HepG2 (cell line): Measurements from ENCODE around the gene MAP4K3. TPM values are rescaled to one million over a fixed set of nuclear protein-coding genes. Genes with fewer than 3 reads are reported as not detected.

ENCODE experiments used
- ARHGAP35 ChIP-seq: sonication (generic); formaldehyde crosslinking; IDR thresholded peaks from 2 replicates; pipeline ENCODE4 v1.9.0; 2022; ENCODE audit warnings: mild to moderate bottlenecking, inconsistent platforms, moderate library complexity, missing genetic modification reagents, borderline replicate concordance
- CREB1 ChIP-seq, 2 experiments: fragments of 450-650 bp in 1 of 2; IDR thresholded peaks; 2 replicates each; pipeline ENCODE4 v1.6.1; 2016 to 2017; ENCODE audit warnings: control low read depth in 1 of 2, mild to moderate bottlenecking in 1 of 2, missing compliant biosample characterization in 1 of 2, missing genetic modification characterization in 1 of 2
- ELF3 ChIP-seq: IDR thresholded peaks from 2 replicates; pipeline ENCODE4 v1.6.1; 2016; ENCODE audit warnings: missing genetic modification reagents, missing compliant biosample characterization
- RXRA ChIP-seq: sonication (generic); formaldehyde crosslinking; IDR thresholded peaks from 2 replicates; pipeline ENCODE4 v1.5.1; 2020; ENCODE audit warnings: missing genetic modification reagents
- SP4 ChIP-seq: sonication (generic); formaldehyde crosslinking; IDR thresholded peaks from 2 replicates; pipeline ENCODE4 v1.8.1; 2023; ENCODE audit warnings: mild to moderate bottlenecking, missing genetic modification reagents
- SYNCRIP ChIP-seq: fragments of 200-400 bp; formaldehyde crosslinking; IDR thresholded peaks from 2 replicates; pipeline ENCODE4 v1.6.1; 2018; ENCODE audit warnings: mild to moderate bottlenecking, low read depth, low read length; ENCODE audit not compliant: insufficient read depth
- TAF15 ChIP-seq: fragments of 200-400 bp; formaldehyde crosslinking; IDR thresholded peaks from one replicate; pipeline ENCODE4 v1.6.1; 2018; ENCODE audit warnings: mild to moderate bottlenecking, low read depth, low read length; ENCODE audit not compliant: poor library complexity, severe bottlenecking
- TEAD3 ChIP-seq: optimal IDR thresholded peaks from 2 replicates; pipeline ENCODE3; 2016; ENCODE audit warnings: borderline replicate concordance
- TP53 ChIP-seq: sonication (generic); formaldehyde crosslinking; conservative IDR thresholded peaks from 2 replicates; pipeline ENCODE4 v1.4.0; 2020; ENCODE audit warnings: missing genetic modification reagents
- ZFP36 ChIP-seq: fragments of 150-350 bp; IDR thresholded peaks from 2 replicates; pipeline ENCODE4 v1.6.1; 2018; ENCODE audit warnings: borderline replicate concordance, low read length, low read depth; ENCODE audit not compliant: partially characterized antibody
- ZFY ChIP-seq: sonication (generic); formaldehyde crosslinking; IDR thresholded peaks from 2 replicates; pipeline ENCODE4 v1.4.0; 2020; ENCODE audit warnings: missing genetic modification reagents
- ZNF672 ChIP-seq: sonication (generic); formaldehyde crosslinking; IDR thresholded peaks from 2 replicates; pipeline ENCODE4 v1.8.1; 2022; ENCODE audit warnings: missing genetic modification reagents
- ZNF83 ChIP-seq: sonication (generic); formaldehyde crosslinking; IDR thresholded peaks from 2 replicates; pipeline ENCODE4 v1.4.0; 2020; ENCODE audit warnings: missing genetic modification reagents, mild to moderate bottlenecking, borderline replicate concordance
- ZNF841 ChIP-seq: sonication (generic); formaldehyde crosslinking; IDR thresholded peaks from 2 replicates; pipeline ENCODE4 v1.8.1; 2023; ENCODE audit warnings: missing genetic modification reagents, borderline replicate concordance
- polyA plus RNA-seq, 8 experiments: library from polyadenylated mRNA; depleted of rRNA in 3 of 8; stranded (reverse) in 7 of 8; unstranded in 1 of 8; fragments of >200 nt; fragmentation: Illumina TruSeq in 4 of 8; extraction: Trizol in 4 of 8; gene quantifications; 2 replicates each; pipeline versions ENCODE4 v1.2.1 to v1.2.3, GENCODE V29; 2011 to 2016; ENCODE audit warnings: low read depth in 4 of 8, missing spikeins in 1 of 8, mixed read lengths in 1 of 8; ENCODE audit not compliant: insufficient read depth in 1 of 8
- total RNA-seq, 5 experiments: library from RNA; depleted of rRNA; stranded (reverse); fragments of >200 nt; fragmentation: Illumina TruSeq; extraction: Trizol; gene quantifications; 2 replicates each; pipeline ENCODE4 v1.2.3, GENCODE V29; 2016; ENCODE audit warnings: low read depth in 1 of 5
- TF ChIP-seq, protein P1 (sequence below): sonication (generic); formaldehyde crosslinking; IDR thresholded peaks from 2 replicates; pipeline ENCODE4 v1.4.0; 2020; ENCODE audit warnings: mild to moderate bottlenecking, missing genetic modification reagents
- TF ChIP-seq, protein P2 (sequence below): sonication (generic); formaldehyde crosslinking; IDR thresholded peaks from one replicate; pipeline ENCODE4 v1.5.1; 2020; ENCODE audit warnings: mild to moderate bottlenecking, missing genetic modification reagents; ENCODE audit errors: not compliant biosample characterization
- TF ChIP-seq, protein P3 (sequence below): IDR thresholded peaks from 2 replicates; pipeline ENCODE4 v1.6.1; 2016; ENCODE audit warnings: missing compliant biosample characterization, missing genetic modification reagents, borderline replicate concordance
- TF ChIP-seq, protein P4 (sequence below): sonication (generic); formaldehyde crosslinking; IDR thresholded peaks from 2 replicates; pipeline ENCODE4 v1.5.1; 2020; ENCODE audit warnings: missing genetic modification reagents, mild to moderate bottlenecking, borderline replicate concordance

Gene MAP4K3
- total and polyA plus RNA-seq, 2 of the 13 experiments (the other 11 are each of a cell fraction or from before 2014, with no cell fraction given) = 45.9 to 53.2 TPM

DNA sequence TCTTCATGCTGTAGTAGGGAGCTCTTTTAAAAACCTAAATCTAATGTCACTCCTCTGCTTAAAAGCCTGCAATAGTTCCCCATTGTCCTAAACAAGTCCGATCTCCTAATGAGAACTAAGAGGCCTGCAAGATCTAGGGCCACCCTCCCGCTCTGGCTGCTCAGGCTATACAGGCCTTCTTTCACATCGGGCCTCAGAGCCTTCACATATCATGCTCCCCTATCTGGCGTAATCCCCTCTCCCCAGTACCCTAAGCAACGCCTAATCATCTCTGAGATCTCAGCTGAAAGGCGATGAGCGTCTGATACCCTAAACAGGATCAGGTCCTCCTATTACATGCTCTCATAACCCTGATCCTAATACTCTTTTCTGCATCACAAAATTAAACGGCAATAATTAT lies 1.9 kb downstream of the MAP4K3 start (continued):
- TF ChIP-seq, protein P1, sequence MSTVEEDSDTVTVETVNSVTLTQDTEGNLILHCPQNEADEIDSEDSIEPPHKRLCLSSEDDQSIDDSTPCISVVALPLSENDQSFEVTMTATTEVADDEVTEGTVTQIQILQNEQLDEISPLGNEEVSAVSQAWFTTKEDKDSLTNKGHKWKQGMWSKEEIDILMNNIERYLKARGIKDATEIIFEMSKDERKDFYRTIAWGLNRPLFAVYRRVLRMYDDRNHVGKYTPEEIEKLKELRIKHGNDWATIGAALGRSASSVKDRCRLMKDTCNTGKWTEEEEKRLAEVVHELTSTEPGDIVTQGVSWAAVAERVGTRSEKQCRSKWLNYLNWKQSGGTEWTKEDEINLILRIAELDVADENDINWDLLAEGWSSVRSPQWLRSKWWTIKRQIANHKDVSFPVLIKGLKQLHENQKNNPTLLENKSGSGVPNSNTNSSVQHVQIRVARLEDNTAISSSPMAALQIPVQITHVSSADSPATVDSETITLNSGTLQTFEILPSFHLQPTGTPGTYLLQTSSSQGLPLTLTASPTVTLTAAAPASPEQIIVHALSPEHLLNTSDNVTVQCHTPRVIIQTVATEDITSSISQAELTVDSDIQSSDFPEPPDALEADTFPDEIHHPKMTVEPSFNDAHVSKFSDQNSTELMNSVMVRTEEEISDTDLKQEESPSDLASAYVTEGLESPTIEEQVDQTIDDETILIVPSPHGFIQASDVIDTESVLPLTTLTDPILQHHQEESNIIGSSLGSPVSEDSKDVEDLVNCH (CRISPR knock-in tag) = no peak
- TF ChIP-seq ARHGAP35 (CRISPR knock-in tag) = no peak
- TF ChIP-seq ZNF672 (CRISPR knock-in tag) = no peak
- no peak for TF ChIP-seq CREB1 (IDR thresholded peaks at IDR 0.05)
- TF ChIP-seq CREB1 (CRISPR knock-in tag; IDR thresholded peaks at IDR 0.05) = no peak
- TF ChIP-seq, protein P2, sequence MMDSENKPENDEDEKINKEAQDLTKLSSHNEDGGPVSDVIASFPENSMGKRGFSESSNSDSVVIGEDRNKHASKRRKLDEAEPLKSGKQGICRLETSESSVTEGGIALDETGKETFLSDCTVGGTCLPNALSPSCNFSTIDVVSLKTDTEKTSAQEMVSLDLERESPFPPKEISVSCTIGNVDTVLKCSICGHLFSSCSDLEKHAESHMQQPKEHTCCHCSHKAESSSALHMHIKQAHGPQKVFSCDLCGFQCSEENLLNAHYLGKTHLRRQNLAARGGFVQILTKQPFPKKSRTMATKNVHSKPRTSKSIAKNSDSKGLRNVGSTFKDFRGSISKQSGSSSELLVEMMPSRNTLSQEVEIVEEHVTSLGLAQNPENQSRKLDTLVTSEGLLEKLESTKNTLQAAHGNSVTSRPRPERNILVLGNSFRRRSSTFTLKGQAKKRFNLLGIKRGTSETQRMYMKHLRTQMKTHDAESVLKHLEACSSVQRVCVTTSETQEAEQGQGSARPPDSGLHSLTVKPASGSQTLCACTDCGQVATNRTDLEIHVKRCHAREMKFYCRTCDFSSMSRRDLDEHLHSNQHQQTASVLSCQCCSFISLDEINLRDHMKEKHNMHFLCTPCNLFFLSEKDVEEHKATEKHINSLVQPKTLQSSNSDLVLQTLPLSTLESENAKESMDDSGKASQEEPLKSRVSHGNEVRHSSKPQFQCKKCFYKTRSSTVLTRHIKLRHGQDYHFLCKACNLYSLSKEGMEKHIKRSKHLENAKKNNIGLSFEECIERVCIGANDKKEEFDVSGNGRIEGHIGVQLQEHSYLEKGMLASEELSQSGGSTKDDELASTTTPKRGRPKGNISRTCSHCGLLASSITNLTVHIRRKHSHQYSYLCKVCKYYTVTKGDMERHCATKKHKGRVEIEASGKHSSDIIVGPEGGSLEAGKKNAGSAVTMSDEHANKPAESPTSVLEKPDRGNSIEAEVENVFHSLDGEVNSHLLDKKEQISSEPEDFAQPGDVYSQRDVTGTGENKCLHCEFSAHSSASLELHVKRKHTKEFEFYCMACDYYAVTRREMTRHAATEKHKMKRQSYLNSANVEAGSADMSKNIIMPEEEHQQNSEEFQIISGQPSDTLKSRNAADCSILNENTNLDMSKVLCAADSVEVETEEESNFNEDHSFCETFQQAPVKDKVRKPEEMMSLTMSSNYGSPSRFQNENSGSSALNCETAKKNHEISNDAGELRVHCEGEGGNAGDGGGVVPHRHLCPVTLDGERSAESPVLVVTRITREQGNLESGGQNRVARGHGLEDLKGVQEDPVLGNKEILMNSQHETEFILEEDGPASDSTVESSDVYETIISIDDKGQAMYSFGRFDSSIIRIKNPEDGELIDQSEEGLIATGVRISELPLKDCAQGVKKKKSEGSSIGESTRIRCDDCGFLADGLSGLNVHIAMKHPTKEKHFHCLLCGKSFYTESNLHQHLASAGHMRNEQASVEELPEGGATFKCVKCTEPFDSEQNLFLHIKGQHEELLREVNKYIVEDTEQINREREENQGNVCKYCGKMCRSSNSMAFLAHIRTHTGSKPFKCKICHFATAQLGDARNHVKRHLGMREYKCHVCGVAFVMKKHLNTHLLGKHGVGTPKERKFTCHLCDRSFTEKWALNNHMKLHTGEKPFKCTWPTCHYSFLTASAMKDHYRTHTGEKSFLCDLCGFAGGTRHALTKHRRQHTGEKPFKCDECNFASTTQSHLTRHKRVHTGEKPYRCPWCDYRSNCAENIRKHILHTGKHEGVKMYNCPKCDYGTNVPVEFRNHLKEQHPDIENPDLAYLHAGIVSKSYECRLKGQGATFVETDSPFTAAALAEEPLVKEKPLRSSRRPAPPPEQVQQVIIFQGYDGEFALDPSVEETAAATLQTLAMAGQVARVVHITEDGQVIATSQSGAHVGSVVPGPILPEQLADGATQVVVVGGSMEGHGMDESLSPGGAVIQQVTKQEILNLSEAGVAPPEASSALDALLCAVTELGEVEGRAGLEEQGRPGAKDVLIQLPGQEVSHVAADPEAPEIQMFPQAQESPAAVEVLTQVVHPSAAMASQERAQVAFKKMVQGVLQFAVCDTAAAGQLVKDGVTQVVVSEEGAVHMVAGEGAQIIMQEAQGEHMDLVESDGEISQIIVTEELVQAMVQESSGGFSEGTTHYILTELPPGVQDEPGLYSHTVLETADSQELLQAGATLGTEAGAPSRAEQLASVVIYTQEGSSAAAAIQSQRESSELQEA = no peak
- peak; percentile 51 for TF ChIP-seq TEAD3
- no peak for TF ChIP-seq ZFP36
- no peak for TF ChIP-seq ELF3 (CRISPR knock-in tag)
- no peak for TF ChIP-seq SP4 (CRISPR knock-in tag)
- no peak for TF ChIP-seq SYNCRIP
- peak; percentile 46 for TF ChIP-seq ZFY (CRISPR knock-in tag)
- TF ChIP-seq ZNF841 = no peak
- TF ChIP-seq RXRA (CRISPR knock-in tag) = no peak
- TF ChIP-seq TAF15 = no peak
- TF ChIP-seq, protein P3, sequence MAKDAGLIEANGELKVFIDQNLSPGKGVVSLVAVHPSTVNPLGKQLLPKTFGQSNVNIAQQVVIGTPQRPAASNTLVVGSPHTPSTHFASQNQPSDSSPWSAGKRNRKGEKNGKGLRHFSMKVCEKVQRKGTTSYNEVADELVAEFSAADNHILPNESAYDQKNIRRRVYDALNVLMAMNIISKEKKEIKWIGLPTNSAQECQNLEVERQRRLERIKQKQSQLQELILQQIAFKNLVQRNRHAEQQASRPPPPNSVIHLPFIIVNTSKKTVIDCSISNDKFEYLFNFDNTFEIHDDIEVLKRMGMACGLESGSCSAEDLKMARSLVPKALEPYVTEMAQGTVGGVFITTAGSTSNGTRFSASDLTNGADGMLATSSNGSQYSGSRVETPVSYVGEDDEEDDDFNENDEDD (CRISPR knock-in tag) = no peak
- TF ChIP-seq ZNF83 (CRISPR knock-in tag) = no peak
- TF ChIP-seq TP53 (CRISPR knock-in tag) = no peak
- TF ChIP-seq, protein P4, sequence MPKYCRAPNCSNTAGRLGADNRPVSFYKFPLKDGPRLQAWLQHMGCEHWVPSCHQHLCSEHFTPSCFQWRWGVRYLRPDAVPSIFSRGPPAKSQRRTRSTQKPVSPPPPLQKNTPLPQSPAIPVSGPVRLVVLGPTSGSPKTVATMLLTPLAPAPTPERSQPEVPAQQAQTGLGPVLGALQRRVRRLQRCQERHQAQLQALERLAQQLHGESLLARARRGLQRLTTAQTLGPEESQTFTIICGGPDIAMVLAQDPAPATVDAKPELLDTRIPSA (CRISPR knock-in tag) = no peak
